CD4-positive, alpha-beta T cell treated with Interleukin-17A for 4 hours (primary cell): Measurements from ENCODE around the gene ZNF367.
"Not testable (repeated sequence)": the region's sequence is repeated elsewhere in the genome, so short reads cannot be mapped to it uniquely, and the experiment has no call there.

Experiments used
- DNase-seq: peaks from one replicate; pipeline ENCODE4 v3.0.0-alpha.2; 2020; ENCODE audit warnings: mixed read lengths

Gene ZNF367

DNA sequence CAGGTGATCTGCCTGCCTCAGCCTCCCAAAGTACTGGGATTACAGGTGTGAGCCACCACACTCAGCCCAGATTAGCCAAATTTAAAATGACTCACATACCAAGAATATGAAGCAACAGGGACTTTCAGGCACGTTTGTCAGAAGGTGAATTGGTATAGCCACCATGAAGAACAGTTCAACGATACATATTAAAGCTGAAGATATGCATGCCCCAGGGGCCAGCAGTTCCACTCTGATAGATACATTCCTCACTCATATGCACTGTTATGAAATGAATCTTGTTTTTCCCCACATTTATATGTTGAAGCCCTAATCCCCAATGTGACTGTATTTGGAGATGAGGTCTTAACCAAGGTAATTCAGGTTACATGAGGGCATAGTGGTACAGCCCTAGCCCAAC is 57.2 kb downstream of the ZNF367 start:
- DNase-seq: no peak

DNA sequence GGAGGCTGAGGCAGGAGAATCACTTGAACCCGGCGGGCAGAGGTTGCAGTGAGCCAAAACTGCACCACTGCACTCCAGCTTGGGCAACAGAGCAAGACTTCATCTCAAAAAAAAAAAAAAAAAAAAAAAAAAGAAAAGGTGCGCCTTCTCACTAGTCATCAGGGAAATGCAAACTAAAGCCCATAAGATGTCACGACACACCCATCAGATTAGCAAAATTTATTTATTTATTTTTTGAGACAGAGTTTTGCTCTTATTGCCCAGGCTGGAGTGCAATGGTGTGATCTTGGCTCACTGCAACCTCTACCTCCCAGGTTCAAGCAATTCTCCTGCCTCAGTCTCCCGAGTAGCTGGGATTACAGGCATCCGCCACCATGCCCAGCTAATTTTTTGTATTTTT is 57.6 kb downstream of the ZNF367 start:
- DNase-seq: not testable (repeated sequence)

DNA sequence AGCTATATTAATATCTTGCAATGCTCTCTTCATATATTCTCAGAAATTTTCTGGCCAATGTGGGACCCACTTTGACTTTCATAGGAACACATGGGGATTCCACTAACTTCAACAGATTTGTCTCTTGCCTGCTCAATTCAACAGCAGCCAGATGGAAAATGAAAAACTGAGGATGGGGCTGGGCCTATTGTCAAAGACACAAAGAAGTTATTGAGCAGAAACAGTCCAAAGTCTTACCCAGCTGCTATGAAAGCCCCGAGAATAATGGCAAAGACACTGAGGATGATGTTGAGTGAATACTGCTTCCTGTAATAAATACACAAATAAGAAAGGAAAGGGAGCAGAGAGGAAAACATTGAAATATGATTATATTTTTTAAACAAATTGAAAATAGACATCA is 67.3 kb downstream of the ZNF367 start:
- no peak for DNase-seq

- no peak for DNase-seq
These were observed 69.9 kb downstream of the ZNF367 start for GRCh38 chr9:96348261-96348660.

DNA sequence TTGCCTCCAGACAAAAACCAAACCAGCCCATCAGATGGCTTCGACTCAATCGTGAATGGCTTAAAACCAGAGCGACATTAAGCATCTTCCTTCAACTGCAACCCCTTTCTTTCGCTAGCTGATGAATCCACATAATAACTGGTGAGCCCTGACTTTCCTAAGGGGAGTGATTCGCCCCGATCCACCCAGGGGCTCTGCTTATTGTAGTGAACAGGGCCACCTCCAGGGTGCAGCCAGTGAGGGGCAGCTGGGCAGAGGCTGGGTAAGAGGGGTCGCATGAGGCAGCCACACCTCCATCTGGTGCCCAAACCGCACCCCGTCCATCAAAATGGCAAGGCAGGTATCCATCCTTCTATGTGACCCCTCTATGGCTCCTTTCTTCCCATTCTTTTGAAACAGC is 72.6 kb downstream of the ZNF367 start:
- no peak for DNase-seq

GRCh38 chr9:96344458-96345180 is 73.6 kb downstream of the ZNF367 start:
- no peak for DNase-seq

GRCh38 chr9:96343515-96344360 is 74.4 kb downstream of the ZNF367 start:
- DNase-seq: no peak

DNA sequence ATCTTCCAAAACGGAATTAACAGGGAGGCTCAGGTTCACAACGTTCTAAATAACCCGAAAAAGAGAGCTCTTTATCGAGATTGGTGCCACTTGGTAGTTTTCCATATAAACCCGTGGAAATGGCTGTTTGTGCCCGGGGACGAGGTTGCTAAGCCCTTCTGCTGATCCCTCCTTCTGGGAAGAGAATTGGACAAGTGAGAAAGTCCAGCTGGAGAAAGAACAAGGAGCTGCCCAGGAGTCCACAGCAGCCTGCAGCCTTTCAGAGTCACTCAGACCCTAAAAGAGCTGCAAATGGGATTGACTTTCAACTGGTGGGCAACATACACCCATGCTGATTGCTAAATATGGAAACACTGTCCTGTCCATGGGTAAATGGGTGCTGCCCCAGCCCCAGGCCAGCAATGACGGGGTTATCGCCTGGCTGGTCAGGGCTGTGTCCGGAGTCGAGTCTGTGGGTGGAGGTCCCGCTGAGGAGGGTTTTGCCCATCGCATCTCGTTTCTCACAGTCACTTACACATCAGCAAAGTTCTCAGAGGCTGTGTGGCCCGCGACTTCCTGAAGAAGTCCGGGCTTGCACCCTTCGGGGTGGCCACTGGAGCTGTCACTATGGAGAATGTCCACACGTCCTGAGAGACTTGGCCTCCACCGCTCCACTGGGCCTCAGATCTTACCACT is 75.5 kb downstream of the ZNF367 start:
- no peak for DNase-seq

GRCh38 chr9:96340707-96341106 is 77.5 kb downstream of the ZNF367 start:
- no peak for DNase-seq

- no peak for DNase-seq
These were observed 79.9 kb downstream of the ZNF367 start for GRCh38 chr9:96338299-96338698.
